HG02970 (cell line): ENCODE measurements around the gene NTM.
"Not testable (repeated sequence)": the region's sequence is repeated elsewhere in the genome, so short reads cannot be mapped to it uniquely, and the experiment has no call there.

Source experiments
- ATAC-seq: cut with Tn5 transposase; IDR thresholded peaks from one replicate; pipeline ENCODE4 v1.9.1; 2021; ENCODE audit warnings: mild to moderate bottlenecking, moderate library complexity, moderate number of reproducible peaks; ENCODE audit not compliant: unreplicated experiment, low FRiP score

Gene NTM

DNA sequence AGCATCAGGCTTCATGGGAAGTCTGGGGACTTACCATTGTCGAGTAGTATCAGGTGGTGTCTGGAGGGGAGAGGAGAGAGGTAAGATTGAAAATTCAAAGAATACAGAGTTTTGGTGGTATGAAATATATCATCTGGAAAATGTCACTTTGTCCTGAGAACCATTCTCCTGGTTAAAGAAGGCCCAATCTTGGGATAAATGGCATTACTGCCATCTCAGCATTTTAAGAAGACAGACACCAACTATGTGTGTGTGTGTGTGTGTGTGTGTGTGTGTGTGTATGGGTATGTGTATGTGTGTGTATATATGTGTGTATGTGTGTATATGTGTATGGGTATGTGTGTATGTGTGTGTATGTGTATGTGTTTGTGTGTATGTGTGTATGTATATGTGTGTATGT, 673.3 kb downstream of the NTM start:
- ATAC-seq = no peak

GRCh38 chr11:132045107-132045506, 674.7 kb downstream of the NTM start:
- no peak for ATAC-seq

- ATAC-seq = no peak
These were observed 676.0 kb downstream of the NTM start for GRCh38 chr11:132046288-132046865.

DNA sequence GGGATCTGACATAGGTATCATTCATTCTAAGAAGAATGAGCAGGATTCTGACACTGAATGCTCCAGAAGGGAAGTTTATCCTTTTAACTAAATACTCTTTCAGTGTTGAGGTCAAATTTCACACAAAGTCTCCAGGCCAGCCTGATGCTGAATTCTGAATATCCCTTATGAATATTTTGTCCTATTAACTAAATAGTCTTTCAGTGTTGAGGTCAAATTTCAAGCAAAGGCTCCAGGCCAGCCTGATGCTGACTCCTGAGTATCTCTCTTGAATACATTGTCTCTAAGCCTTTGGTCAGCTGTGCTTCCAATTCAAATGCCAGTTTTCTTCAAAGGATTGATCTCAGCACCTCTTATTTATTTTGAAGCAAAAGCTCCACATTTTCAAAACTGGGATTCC, 676.8 kb downstream of the NTM start:
- no peak for ATAC-seq

- ATAC-seq = no peak
These were observed 677.6 kb downstream of the NTM start for GRCh38 chr11:132048040-132048439.

- ATAC-seq = no peak
These were observed 678.8 kb downstream of the NTM start for GRCh38 chr11:132049205-132049604.

- ATAC-seq = no peak
These were observed 679.6 kb downstream of the NTM start for GRCh38 chr11:132050049-132050448.

- ATAC-seq = no peak
These were observed 680.3 kb downstream of the NTM start for GRCh38 chr11:132050577-132051165.

GRCh38 chr11:132051704-132052103, 681.3 kb downstream of the NTM start:
- ATAC-seq = no peak

DNA sequence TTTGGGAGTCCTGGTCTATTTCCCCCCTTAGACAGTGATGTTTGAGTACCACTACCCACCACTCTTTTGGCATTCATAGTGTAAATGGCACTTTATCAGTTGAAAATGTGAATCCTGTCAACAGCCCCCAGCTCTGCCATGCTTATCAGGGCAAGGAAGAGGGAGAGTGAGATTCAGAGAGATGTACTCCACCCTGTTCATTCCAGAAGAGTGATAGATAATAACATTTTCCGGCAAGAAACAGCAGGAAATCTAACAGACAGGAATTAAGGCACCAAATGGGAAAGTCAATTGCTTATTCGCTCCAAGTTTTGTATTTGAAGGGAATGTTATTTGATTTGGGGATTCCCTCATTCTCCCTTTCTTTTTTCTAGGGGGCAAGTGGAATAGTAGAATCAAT, 681.9 kb downstream of the NTM start:
- ATAC-seq = no peak

DNA sequence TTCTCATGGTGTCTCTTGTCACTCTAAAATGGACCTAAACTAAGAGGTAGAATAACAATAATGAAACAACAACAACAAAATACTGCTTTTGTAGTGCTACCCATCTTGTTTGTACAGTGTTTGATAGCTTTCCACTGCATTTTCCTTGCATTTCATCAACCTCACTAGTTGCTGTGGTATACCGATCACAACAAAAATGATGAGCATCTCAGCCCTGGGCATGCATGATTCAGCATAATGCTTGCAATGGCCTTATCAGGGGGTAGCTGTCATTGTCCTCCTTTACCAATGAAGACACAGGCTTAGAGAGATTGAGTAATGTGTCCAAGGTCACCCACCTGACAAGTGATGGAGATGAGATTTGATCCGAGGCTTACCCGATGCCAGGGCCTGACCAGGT, 682.5 kb downstream of the NTM start:
- no peak for ATAC-seq

DNA sequence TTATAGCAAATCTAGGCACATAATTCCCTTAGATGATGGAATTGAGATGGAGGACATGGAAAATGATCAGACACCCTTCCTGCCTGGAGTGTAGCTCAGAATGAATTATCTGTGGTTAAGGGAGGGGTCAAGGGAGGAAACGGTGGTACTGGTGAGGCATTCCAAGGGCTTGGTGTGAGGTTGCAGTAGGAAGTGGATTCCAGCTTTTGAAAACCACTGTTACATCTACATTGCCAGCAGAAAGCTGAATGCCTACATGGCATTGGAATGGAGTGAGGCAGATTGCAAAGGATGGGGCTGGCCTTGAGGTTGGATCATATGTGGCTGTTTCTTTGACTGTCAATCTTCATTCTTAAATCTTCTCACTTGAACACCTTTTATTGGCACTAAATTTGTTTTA, 684.4 kb downstream of the NTM start:
- no peak for ATAC-seq

DNA sequence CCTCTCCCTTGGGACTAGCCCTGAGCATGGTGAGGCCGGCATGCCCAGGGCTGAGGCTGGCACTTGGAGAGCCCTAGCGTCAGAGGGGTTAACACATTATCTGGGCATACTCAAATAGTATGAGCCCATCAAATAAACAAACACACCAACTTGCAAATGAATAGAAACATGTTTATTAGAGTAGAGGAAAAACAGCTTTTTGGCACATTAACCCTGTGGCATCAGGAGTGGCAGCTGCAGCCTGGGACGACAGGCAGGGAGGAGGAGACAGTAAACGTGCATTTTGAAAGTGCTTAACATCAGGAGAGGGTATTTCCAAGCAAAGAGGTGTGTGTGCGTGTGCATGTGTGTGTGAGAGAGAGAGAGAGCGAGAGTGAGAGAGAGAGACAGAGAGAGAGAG, 684.9 kb downstream of the NTM start:
- ATAC-seq = no peak

- ATAC-seq = no peak
These were observed 686.3 kb downstream of the NTM start for GRCh38 chr11:132056689-132057088.

- no peak for ATAC-seq
These were observed 686.9 kb downstream of the NTM start for GRCh38 chr11:132057266-132057665.

GRCh38 chr11:132058211-132058772, 687.9 kb downstream of the NTM start:
- no peak for ATAC-seq

- no peak for ATAC-seq
These were observed 690.2 kb downstream of the NTM start for GRCh38 chr11:132060567-132060966.

DNA sequence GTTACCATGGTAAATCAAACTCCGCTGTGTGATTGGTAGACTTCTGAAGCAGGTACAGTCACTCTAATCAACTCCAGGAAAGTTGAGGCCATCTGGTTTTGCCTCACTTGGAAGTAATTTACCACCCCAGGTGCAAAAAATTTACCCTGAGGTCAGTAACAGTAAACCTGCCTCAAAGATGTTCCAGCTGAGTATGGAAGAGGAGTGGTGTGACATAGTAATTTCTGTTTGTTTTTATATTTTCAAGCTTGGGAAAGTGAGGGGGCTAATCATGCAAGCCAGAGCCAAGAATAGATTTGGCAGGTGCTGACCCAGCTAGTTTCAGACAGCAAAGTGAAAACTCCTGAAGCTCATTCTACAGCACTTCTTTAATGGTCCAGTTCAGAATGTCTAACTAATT, 691.6 kb downstream of the NTM start:
- ATAC-seq = no peak

GRCh38 chr11:132062541-132062940, 692.1 kb downstream of the NTM start:
- no peak for ATAC-seq

DNA sequence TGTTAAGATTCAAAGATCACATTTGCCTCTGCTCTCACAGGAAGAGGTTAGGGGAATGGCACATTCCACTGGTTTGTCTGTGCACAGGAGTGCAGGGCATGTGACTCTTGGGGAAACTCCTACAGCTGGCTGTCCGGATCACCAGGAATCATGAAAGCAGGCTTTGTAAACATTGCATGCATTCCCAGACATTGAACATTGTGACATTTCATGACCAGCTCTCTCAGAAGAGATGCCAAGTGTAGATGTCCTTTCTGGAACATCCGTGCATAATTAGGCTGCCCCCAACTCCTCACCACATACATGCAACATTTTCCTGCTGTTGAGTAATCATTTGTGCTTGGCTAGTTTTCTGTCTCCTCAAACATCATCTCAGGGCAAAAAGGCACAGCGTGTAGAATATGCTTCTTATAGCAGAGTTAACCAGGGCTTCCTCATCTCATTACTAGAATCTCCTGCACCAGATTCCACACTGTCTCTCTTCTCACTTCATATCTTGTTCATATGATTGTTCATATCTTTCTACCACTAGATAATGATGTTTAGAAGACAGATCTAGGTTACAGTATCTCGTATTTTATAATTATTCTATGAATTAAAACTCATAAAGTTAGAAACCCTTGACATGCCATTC, 694.7 kb downstream of the NTM start:
- ATAC-seq = no peak

GRCh38 chr11:132068556-132068955, 698.1 kb downstream of the NTM start:
- no peak for ATAC-seq

- not testable (repeated sequence) for ATAC-seq
These were observed 699.2 kb downstream of the NTM start for GRCh38 chr11:132069593-132069992.
